GM18502 (cell line): ENCODE measurements around the gene TBC1D8.
"Not testable (repeated sequence)": the region's sequence is repeated elsewhere in the genome, so short reads cannot be mapped to it uniquely, and the experiment has no call there.

Source experiments
- ATAC-seq: cut with Tn5 transposase; IDR thresholded peaks from one replicate; pipeline ENCODE4 v1.9.1; 2021; ENCODE audit warnings: mild to moderate bottlenecking; ENCODE audit not compliant: unreplicated experiment, poor library complexity

Gene TBC1D8

DNA sequence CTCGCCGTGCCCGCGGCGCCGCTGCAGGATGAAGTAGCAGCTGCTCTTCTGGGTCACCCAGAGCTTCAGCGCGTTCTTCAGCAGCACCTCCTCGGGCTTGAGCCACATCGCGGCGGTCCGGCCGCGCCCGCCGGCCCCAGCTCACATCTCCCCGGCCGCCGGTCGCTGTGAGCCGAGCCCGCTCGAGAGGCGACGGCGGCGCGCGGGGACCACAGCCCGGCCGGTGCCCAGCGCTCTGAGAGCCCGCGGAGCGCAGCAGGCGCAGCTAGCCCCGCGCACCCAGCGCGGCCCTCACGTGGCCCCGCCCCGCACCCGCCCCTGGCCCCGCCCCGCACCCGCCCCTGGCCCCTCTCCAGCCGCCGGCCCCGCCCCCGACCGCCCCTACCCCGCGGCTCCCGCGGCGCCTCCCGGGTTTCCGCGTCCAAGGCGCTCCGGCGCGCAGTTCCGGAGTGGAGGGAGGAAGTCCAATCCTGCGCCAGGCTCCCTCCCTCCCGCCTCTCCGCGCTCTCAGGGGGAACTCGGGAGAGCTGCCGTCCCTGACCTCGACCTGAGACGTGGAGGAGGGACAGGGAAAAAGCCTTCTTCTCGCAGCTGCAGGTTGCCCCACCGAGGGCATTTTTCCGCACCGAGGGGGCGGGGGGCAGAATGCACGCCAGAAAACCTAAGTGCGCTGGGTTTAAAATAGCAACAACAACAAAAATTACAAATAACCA lies at the start of gene TBC1D8:
TSS of gene TBC1D8 (minus strand) at position 237 of the 713 bp plus-strand sequence. CDS start at position 108, 129 bp downstream.
- ATAC-seq, result peak; percentile 75

DNA sequence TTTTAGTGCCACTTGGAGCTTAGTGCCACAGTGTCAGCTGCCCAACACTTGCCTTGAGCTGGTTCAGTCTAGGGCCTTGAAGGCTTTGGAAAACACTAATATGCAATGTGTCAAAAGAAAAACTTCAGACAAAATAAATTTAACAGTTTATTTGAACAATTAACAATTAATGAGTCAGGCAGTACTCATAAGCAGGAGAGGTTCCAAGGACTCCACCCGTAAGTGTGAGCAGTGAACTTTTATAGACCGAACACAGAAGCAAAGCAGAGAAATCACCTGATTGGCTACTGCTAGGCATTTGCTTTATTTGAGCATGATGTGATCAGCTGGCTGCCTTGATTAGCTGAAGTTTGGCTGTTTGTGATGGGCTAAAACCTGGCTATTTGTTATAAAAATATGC lies 49.5 kb upstream of the TBC1D8 start:
- ATAC-seq, result no peak

DNA sequence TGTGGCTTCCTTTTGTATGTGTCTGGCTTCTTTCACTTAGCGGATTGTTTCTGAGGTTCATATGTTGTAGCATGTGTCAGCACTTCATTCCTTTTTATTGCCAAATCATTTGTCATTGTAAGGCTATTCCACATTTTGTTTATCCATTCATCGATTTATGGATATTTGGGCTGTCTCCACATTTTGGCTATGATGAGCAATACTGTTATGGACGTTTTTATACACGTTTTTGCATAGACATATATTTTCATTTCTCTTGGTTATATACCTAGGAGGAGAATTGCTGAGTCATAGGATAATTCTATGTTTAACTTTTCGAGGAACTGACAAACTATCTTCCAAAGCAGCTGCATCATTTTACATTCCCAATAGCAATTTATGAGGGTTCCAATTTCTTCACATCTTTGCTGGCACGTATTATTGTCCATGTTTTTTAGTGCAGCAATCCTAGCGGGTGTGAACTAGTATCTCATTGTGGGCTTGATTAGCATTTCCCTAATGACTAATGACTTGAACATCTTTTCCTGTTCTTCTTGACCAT lies 48.1 kb upstream of the TBC1D8 start:
- ATAC-seq, result no peak

DNA sequence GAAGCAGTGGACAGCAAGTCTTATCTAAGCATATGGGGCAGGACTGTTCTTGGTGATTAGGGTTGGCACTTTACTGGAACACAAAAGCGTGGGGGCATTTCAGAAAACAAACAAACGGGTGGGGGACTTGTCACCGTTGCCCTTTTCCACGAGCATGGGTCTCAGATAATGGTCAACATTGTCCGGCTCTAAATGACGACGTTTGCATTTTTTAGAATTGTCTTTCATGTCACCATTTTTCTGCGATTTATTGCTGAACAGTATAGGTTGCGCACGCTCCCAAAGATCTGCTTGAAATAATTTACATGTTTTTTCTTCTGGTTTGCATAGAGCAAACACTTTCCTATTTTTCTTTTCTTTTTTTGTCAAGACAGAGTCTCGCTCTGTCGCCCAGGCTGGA lies 46.6 kb upstream of the TBC1D8 start:
- ATAC-seq, result no peak

DNA sequence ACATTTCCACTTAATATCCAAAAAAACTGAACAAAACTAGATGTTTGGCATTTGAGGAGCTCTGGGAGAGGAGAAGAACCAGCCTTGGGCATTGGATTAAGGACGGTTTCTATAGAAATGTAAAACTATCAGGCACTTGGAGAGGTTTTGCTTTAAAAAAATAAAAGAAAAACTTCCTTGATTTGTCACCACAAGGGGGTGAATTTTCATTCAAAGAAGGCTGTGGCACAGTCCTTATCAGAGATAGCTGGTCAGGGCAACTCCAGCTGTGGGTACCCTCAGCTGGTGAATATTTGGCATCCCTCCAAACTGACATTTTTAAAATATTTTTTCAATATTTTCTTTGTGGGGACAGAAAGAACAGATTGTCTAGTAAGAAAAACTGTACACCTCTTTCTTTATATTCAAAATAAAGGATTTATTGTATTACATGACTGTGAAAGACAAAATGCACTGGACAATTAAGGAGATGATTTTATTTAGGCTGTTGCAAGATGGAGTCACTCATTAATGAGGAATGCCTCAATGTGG lies 46.1 kb upstream of the TBC1D8 start:
- ATAC-seq, result no peak

DNA sequence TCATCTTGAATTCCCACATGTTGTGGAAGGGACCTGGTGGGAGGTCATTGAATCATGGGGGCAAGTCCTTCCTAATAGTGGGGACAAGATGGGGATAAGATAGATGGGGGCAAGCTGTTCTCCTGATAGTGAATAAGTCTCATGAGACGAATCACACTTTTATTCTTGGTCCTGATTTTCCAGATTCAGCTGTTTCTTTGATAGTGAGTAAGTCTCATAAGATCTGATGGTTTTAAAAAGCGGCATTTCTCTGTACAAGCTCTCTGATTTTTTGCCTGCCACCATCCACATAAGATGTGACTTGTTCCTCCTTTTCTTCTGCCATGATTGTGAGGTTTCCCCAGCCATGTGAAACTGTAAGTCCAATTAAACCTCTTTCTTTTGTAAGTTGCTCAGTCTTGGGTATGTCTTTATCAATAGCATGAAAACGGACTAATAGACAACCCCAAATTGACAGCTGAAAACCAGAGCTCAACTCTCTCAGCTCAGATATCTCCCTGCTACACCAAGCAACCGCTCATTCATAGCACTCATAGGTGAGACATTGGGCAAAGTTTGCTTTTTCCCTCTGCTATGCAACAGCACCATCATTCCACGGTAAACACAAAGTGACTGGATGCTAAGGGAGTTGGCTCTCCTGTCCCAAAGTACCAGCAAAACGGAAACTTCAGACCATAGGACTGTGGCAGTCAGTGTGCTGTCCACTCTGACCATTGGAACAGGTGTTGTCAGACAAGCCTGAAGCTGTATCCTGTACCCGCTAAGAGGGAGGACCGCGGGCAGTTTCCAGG lies 44.9 kb upstream of the TBC1D8 start:
- no peak for ATAC-seq

DNA sequence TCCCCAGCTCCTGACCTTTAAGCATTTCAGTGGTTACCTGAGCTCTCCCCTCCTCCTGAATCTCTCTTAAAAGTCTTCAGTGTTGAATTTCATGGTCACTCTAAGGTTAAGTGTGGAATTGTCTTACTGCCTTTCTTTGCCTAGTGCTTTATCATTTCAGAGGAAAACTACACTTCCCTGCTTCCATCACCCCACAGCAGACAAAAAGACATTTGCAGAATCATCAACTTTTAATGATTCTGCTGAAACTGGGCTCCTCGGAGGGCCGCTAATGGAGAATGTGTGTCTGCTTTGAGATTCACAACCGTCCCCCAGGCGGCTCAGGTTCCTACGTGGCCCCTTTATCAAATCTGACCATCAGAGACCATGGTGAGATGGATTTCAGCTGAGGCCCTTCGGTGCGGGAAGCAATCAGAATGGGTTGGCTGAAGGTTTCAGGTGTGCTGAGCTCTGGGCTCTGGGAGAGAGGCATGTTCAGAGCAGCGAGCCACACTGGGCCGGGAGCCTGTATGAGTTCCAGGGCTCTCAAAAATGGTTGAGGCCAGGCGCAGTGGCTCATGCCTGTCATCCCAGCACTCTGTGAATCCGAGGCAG lies 41.9 kb upstream of the TBC1D8 start:
- ATAC-seq, result no peak

DNA sequence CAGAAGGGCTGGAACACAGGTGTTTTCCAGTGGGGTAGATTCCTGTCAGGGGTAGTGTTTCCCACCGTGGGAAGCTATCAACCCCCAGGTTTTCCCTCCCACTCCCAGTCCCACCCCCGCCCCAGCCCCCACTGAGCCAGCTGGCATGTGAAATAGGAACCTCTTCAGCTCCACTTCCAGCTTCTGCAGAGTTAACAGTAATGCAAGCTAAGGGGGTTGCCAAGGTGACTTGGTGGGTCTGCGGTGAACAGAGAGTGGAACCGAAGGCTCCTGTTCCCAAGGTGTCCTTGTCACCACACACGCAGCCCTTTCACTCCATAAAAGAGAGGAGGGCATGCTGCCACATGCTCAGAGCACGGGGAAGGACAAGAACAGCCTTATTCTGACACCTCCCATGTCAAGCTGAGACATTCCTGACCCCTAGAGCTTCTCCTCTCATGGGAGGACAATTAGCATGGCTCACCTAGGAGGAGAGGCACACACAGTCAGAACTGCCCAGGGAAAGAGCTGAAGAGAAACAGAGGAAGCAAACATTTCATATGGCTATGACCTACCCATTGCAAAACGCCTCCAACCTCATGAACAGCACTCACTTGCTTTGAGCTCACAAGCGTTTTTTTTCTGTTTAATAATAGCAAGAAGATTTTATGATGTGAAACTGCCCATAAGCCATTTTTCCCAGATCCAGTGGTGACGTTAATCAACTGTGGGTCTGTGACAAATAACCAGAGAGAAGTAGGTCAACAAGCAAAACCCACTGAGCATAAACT lies 39.8 kb upstream of the TBC1D8 start:
- ATAC-seq, result no peak

DNA sequence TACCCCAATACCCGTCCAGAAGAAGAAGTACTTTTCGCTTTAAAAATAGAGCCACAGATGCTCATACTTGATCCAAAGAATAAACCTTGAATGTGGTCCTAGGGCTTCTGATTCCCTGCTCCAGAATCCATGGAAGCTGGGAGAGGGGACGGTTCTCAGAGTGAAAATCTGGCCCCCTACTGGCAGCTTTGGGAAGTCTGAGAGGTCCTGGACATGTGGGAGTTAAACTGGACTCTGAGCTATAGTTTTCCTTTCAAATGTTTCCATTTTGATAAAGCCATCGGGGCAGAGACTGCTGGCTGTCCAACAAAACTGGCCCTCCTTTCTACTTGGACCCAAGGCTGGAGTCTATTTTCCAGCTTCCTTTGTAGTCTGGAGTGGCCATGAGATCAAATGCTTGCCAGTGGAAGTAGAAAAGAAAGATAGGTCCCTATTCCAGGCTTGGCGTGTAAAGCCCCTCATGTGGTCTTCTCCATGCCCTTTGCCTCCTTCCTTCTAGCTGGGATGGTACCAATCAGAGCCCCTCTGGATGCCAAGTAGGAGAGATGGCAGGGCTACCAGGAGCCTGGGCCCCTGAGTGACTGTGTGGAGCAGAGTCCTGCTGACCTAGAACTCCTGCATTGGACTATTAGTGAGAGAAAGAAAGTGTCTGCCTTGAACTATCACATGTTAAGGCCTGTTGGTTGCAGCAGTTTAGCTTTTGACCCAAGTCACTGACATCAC lies 37.7 kb upstream of the TBC1D8 start:
- no peak for ATAC-seq

DNA sequence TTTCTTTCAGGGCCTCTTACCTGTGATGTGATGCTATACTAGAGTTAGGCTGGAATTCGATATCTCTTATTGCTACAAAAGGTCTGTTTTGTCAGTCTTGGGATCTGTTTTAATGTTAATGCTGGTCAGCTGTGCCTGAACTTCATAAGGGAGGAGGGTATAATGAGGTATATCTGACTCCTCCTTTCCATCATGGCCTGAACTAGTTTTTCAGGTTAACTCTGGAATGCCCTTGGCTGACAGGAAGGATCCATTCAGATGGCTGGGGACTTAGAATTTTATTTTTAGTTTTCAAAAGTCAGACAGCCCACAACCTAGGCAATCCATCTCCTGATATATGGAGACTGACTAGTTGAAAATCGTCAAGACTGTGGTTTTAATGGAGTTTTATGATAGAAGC lies 35.9 kb upstream of the TBC1D8 start:
- ATAC-seq, result no peak

DNA sequence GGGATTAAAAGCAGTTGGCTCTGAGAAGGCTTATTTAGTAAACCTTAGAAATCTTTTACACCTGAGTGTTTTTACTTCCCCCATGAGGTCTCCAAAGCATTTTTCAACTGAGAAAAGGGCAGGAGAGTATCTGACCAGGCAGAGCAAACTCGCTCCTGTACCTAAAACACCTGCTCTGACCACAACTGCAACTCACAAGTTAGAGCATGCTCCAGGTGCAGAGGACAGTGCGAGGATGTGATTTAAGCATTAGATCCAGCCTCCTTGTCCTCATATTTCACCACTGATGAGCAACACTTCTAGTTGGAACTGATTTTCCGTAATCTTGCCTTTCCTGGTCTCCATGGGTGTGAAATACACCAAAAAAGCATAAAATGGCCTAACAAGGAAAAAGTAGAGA lies 34.5 kb upstream of the TBC1D8 start:
- ATAC-seq, result no peak

DNA sequence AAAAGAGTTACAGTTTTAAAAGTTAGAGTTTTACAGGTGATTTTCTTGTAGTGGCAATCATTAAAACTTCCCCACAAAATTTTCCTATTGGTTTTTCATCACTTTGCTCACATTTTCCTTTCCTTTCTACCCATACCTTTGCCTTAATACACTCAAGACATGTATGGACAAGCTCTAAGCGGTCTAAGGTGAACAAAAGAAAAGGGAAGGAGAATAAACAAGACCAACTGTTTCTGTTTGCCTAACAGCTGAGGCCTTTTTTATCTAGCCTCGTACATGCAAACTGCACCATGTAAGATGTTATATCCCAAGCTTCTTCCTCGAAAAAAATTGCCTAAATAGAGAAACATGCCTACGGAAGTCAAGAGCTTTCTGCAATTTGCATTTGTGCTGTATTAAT lies 33.9 kb upstream of the TBC1D8 start:
- ATAC-seq, result no peak

DNA sequence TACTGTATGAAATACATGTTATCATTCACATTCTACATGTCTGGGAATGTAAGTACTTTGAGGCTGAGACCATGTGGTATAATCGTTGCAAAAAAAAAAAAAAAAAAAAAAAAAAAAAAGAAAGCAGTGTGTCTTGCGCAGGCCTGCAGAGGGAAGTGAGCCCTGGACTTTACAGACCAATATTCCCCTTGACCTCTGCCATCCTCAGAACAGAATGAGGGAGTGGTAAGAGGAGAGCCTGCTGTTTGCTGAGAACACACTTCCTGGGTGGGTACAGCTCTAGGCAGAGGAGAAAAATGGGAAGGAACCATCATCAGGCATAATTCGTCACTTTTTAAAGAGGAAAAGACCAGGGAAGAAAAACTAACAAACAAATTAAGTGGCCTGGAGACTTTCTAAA lies 28.8 kb upstream of the TBC1D8 start:
- ATAC-seq, result no peak

DNA sequence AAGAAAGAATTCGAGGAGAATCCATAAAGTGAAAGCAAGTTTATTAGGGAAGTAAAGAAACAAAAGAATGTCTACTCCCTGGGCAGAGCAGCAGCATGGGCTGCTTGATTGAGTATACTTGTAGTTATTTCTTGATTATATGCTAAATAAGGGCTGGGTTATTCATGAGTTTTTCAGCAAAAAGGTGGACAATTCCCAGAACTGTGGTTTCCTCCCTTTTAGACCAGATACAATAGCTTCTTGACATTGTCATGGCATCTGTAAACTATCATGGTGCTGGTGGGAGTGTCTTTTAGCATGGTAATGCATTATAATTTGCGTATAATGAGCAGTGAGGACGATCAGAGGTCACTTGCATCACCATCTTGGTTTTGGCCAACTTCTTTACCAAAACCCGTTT lies 25.6 kb upstream of the TBC1D8 start:
- no peak for ATAC-seq

DNA sequence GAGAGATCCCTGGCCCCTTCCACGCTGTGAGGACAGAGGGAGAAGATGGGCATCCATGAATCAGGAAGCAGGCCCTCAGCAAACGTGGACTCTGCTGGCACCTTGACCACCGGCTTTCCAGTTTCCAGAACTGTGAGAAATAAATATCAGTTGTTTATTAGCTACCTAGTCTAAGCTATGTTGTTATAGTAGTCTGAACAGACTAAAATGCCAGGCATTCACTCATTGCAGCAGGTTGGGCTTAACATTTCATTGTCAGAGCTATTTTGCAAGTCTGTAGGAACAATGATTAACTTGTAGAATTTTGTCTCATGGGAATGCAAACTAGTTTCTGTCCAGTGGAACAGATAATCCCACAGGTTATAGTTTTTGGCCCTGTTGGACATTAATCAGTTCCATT lies 24.8 kb upstream of the TBC1D8 start:
- ATAC-seq, result no peak

DNA sequence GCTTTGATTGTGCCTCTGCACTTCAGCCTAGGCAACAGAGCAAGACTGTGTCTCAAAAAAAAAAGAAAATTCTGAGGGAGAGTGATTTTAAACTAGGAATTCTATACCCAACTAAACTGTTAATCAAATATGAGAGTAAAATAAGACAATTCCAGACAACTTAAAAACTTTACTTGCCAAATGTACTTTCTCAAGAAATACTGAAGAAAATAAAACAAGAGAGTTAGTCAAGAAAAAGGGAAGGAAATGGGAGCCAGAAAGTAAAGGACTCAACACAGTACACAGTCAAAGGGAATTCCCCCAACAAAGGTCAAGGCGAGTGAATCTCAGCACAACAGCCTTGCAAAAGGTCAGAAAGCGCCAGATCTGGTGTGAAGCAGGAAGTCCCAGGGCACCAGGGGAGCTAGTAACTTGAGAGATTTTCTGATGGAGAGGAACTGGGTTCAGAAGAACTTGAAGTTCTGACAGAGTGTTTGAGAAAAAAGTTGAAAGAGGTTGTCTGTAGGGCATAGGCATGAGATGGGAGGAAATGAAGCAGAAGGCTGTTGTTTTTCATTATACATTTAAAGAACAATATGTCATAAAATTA lies 22.6 kb upstream of the TBC1D8 start:
- ATAC-seq, result no peak

DNA sequence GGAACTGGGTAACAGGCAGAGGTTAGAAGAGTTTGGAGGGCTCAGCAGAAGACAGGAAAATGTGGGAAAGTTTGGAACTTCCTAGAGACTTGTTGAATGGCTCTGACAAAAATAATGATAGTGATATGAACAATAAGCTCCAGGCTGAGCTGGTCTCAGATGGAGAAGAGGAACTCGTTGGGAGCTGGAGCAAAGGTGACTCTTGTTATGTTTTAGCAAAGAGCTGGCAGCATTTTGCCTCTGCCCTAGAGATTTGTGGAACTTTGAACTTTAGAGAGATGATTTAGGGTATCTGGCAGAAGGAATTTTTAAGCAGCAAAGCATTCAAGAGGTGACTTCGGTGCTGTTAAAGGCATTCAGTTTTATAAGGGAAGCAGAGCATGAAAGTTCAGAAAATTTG lies 18.6 kb upstream of the TBC1D8 start:
- ATAC-seq, result not testable (repeated sequence)

DNA sequence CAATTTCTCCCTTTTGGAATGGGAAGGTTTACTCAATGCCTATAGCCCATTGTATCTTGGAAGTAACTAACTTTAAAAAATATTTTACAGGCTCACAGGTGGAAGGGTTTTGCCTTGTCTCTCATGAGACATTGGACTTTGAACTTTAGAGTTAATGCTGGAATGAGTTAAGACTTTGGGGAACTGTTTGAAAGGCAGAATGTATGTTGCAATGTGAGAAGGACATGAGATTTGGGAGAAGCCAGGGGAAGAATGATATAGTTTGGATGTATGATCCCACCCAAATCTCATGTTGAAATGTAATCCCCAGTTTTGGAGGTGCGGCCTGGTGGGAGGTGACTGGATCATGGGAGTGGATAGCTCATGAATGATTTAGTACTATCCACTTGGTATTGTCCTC lies 17.5 kb upstream of the TBC1D8 start:
- no peak for ATAC-seq

DNA sequence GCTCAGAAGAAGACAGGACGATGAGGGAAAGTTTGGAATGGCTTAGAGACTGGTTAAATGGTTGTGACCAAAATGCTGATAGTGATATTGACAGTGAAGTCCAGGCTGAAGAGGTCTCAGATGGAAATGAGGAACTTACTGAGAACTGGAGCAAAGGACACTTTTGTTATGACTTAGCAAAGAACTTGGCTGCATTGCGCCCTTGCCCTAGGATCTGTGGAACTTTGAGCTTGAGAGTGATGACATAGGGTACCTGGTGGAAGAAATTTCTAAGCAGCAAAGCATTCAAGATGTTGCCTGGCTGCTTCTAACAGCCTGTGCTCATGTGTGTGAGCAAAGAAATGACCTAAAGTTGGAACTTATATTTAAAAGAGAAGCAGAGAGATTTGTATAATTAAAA lies 16.4 kb upstream of the TBC1D8 start:
- ATAC-seq, result not testable (repeated sequence)
